Renal cortex interstitium (tissue), 11 donors: ENCODE data around the gene PSMG4. TPM values are rescaled to one million over a fixed set of nuclear protein-coding genes. Genes with fewer than 3 reads are reported as not detected.

Source experiments
- DNase-seq, 11 donors: peaks; one replicate each; pipeline ENCODE4 v3.0.0-alpha.2; 2013; ENCODE audit warnings: low read depth in 9 of 11, low spot score in 4 of 11; ENCODE audit errors: extremely low read depth in 1 of 11
- polyA plus RNA-seq, 3 donors: library from polyadenylated mRNA; unstranded; fragments of 120-200 nt; gene quantifications; one replicate each; pipeline ENCODE4 v1.2.1, GENCODE V29; 2013; ENCODE audit not compliant: insufficient read length in 3 of 3

The PSMG4 gene
- polyA plus RNA-seq, 3 donors = 18.5 to 26.3 (median 21.0) TPM

- DNase-seq = no peak
Observed at GRCh38 chr6:3311826-3312225, 53.1 kb downstream of the PSMG4 start.

DNA sequence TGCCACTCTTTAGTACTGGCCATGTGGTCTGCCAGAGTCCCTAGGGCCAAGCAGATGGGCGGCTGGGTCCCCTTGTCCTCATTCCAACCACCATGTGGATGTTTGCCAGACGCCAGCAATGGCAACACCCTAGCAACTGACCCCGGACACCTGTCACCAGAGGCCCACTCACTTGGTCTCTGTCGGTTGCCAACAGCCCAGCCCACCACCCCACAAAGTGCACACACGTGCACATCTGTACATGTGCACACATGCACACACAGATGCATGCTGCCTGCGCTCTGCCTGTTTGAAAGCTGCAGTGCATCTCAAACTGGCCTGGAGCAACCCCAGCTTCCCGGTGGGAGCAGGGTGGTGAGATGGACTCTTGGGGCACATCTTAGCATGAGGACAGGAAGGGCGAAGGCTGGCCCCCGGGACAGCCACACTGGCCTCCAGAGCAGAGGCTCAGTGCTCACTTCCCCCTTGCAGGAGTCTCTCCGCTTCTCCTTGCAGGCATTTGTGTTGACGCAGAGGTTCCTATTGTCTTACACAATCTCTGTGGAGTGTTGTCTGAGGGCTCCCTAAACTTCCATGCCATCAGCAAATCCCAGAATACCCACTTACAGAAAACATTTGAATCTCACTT, 54.0 kb downstream of the PSMG4 start:
- no peak for DNase-seq

DNA sequence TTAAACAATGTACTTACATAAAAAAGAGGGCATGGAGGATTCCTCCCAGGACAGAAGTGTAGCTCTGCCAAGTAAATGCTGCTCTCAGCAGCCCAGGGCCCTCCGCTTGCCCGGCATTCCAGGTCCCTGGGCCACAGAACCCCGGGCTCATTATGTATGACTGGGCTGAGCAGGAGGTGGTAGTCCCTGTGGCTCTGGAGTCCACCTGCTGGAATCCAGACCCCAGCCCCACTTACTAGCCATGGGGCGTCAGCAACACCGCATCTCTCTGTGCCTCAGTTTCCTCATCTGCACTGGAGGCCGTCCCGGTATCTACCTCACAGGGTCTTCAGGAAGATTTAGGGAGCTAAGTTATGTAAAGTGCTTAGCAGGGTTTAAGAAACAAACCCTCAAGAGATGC, 55.4 kb downstream of the PSMG4 start:
- no peak for DNase-seq

DNA sequence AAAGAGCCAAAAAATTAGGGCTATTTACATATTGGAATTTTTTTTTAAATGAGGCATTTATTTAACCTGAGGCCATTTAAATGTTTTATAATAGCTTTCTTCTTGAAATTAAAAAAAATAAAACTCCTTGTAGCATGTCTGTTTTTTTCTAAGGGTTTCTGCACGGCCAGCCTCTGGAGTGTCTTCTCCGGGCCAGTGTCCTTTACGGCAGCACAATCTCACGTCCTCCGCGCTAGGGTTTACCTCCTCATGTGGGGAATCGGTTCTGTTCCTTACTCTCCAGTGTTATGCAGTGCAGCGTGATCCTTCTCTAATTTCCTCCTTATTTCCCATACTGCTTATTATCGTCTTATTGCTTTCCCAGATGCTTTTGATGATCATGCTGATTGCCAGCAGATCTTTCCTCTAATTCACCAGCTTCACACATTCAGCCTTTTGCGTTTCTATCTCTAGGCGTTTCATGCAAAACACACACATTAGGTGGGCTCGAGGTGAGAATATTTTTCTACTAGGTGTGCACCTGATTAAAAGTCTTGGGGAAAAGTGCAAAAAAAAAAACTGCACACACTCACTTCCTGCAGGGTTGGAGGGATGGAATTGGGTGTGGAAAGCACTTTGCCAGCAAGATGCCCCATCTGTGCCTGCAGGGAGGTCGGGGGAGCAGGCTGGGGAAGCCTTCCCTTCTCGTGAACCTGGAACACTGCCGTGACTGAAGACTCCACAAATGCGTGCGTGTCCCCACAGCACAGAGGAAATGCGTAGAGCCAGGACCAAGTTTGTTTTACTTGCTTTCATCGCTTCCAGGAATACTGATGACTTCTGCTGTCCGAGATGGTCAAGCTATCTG, 56.1 kb downstream of the PSMG4 start:
- no peak for DNase-seq

DNA sequence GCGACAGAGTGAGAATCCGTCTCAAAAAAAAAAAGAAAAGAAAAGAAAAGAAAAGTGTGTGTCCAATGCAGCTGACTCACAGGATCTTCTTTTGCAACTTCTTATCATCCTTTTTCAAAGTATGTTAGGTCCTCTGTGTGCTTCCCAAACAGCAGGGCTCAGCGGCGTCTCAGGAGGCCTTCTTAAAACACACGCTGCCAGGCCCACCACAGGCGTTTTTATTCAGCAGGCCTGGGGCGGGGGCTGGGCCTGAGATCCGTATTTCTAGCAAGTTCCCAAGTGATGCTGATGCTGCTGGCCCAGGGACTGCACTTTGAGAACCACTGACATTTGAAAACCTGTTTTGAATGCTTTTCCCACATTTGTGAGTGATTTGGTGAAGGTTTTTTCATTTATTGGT, 57.1 kb downstream of the PSMG4 start:
- DNase-seq = no peak

DNA sequence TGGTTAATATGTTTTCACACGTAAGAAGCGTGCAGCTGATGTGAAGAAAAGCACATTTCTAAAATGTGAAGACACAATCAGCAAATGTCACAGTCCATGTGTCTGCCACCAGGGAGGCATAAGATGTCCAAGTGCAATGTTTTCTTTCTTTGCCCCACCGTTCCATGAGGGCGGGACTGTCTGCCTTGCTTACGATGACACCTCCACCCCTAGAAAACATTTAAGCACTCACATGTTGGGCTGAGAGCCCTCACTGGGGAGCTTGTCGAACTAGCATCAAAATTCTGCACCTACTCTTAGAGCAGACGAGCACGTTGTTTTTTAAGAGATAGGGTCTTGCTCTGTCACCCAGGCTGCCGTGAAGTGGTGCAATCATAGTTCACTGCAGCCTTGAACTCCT, 57.6 kb downstream of the PSMG4 start:
- no peak for DNase-seq

- DNase-seq = no peak
Observed at GRCh38 chr6:3316818-3317217, 58.1 kb downstream of the PSMG4 start.

Other genes starting within 250 kb of the PSMG4 start
- gene RIPK1, start 190.5 kb upstream of the PSMG4 start, polyA plus RNA-seq = 10 to 100 TPM; 24.6 to 26.8 (median 26.2) TPM
- gene BPHL, start 140.2 kb upstream of the PSMG4 start, polyA plus RNA-seq = 10 to 100 TPM; 53.0 to 67.6 (median 60.6) TPM
- gene TUBB2A, start 101.4 kb upstream of the PSMG4 start, polyA plus RNA-seq = 10 to 100 TPM; 41.8 to 75.9 (median 61.2) TPM
- 100 to 1,000 TPM; 109 to 153 (median 109) TPM for gene TUBB2B, start 31.3 kb upstream of the PSMG4 start, polyA plus RNA-seq
- 10 to 100 TPM; 11.2 to 15.8 (median 11.7) TPM for gene SLC22A23, start 198.1 kb downstream of the PSMG4 start, polyA plus RNA-seq